Activated CD4-positive, alpha-beta T cell treated with anti-CD3 and anti-CD28 coated beads for 1 hour (primary cell): ENCODE results near the gene OCA2.

Source experiments
- DNase-seq: peaks from one replicate; pipeline ENCODE4 v3.0.0-alpha.2; 2020

Gene OCA2

GRCh38 chr15:28075573-28075972 lies 23.5 kb downstream of the OCA2 start:
- DNase-seq = no peak

GRCh38 chr15:28068930-28069329 lies 30.2 kb downstream of the OCA2 start:
- DNase-seq = no peak

- no peak for DNase-seq
Measured at GRCh38 chr15:28066231-28066630, 32.9 kb downstream of the OCA2 start.

- DNase-seq = no peak
Measured at GRCh38 chr15:28060005-28060404, 39.1 kb downstream of the OCA2 start.

GRCh38 chr15:28058082-28058481 lies 41.0 kb downstream of the OCA2 start:
- DNase-seq = no peak

- DNase-seq = no peak
Measured at GRCh38 chr15:28051955-28052633, 47.0 kb downstream of the OCA2 start.

GRCh38 chr15:28049581-28049980 lies 49.5 kb downstream of the OCA2 start:
- no peak for DNase-seq

GRCh38 chr15:28047277-28047676 lies 51.8 kb downstream of the OCA2 start:
- DNase-seq = no peak

- no peak for DNase-seq
Measured at GRCh38 chr15:28044121-28044672, 54.9 kb downstream of the OCA2 start.

- DNase-seq = no peak
Measured at GRCh38 chr15:28043691-28044091, 55.4 kb downstream of the OCA2 start.

- DNase-seq = no peak
Measured at GRCh38 chr15:28037969-28038590, 61.0 kb downstream of the OCA2 start.

- DNase-seq = no peak
Measured at GRCh38 chr15:28033443-28033842, 65.7 kb downstream of the OCA2 start.

GRCh38 chr15:28030801-28031200 lies 68.3 kb downstream of the OCA2 start:
- no peak for DNase-seq

- DNase-seq = no peak
Measured at GRCh38 chr15:28027714-28028076, 71.4 kb downstream of the OCA2 start.

- DNase-seq = no peak
Measured at GRCh38 chr15:28026764-28027713, 72.1 kb downstream of the OCA2 start.

- no peak for DNase-seq
Measured at GRCh38 chr15:28026221-28026620, 72.9 kb downstream of the OCA2 start.

- DNase-seq = no peak
Measured at GRCh38 chr15:28025413-28025812, 73.7 kb downstream of the OCA2 start.

GRCh38 chr15:28024889-28025250 lies 74.2 kb downstream of the OCA2 start:
- no peak for DNase-seq

GRCh38 chr15:28023933-28024888 lies 74.9 kb downstream of the OCA2 start:
- no peak for DNase-seq

GRCh38 chr15:28023422-28023821 lies 75.7 kb downstream of the OCA2 start:
- no peak for DNase-seq

- no peak for DNase-seq
Measured at GRCh38 chr15:28022961-28023360, 76.2 kb downstream of the OCA2 start.

GRCh38 chr15:28022181-28022580 lies 76.9 kb downstream of the OCA2 start:
- DNase-seq = no peak
